Dendritic cell treated with granulocyte-macrophage colony-stimulating factor and Interleukin-4, amounts not matched to agents 40 ng/mL and 50 ng/mL, for 4 days (primary cell): ENCODE results near the gene NUP210.
"Not testable (repeated sequence)": the region's sequence is repeated elsewhere in the genome, so short reads cannot be mapped to it uniquely, and the experiment has no call there.

Experiments used
- H3K27ac Mint-ChIP-seq: one replicate; pipeline ENCODE4 v1.8.0; 2022; ENCODE audit warnings: mild to moderate bottlenecking, mixed read lengths
- H3K27me3 Mint-ChIP-seq: one replicate; pipeline ENCODE4 v1.8.0; 2022; ENCODE audit warnings: mild to moderate bottlenecking, mixed read lengths
- H3K36me3 Mint-ChIP-seq: one replicate; pipeline ENCODE4 v1.8.0; 2022; ENCODE audit warnings: low read depth, mixed read lengths
- H3K4me1 Mint-ChIP-seq: one replicate; pipeline ENCODE4 v1.8.0; 2022; ENCODE audit warnings: low read depth, mixed read lengths
- H3K4me3 Mint-ChIP-seq: one replicate; pipeline ENCODE4 v1.8.0; 2022; ENCODE audit warnings: mild to moderate bottlenecking, moderate library complexity, mixed read lengths
- H3K9me3 Mint-ChIP-seq: one replicate; pipeline ENCODE4 v1.8.0; 2022; ENCODE audit warnings: mixed read lengths
- intact Hi-C: fragments of 100-400 bp; cut with micrococcal nuclease; formaldehyde crosslinking; loops from one replicate; pipeline ENCODE4 v1.15.0; 2022

NUP210 gene

DNA sequence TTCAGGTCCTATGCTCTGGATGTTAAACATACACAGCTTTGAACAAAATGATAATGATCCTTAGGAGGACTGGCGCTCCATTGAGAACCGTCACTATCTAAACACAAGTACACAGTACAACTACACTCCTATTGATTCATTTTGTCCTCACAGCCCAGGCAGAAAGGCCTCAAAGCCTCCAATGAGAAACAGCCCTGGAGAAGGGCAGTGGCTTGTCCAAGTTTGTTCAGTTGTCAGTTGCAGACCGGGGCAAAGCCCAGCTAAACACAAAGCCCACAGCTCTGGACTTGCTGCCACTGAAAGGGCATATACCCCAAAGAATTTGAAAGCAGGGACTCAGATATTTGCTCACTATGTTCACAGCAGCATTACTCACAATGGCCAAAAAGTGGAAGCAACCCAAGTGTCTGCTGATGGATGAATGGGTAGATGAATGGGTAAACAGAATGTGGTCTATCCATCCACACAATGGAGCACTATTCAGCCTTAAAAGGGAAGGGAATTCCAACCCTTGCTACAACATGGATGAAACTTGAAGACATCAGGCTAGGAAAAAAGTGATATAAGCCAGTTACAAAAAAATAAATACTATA is 34.7 kb downstream of the NUP210 start:
- peaks cover 83% of the 10 kb centered on the region for H3K36me3 Mint-ChIP-seq
- no peak overlapping the region for H3K27ac Mint-ChIP-seq
- H3K27me3 Mint-ChIP-seq: no peaks in the 10 kb centered on the region
- peaks cover 29% of the 10 kb centered on the region for H3K4me1 Mint-ChIP-seq
- no peak overlapping the region for H3K4me3 Mint-ChIP-seq
- intact Hi-C loops: no loop called here
- H3K9me3 Mint-ChIP-seq: no peaks in the 10 kb centered on the region

DNA sequence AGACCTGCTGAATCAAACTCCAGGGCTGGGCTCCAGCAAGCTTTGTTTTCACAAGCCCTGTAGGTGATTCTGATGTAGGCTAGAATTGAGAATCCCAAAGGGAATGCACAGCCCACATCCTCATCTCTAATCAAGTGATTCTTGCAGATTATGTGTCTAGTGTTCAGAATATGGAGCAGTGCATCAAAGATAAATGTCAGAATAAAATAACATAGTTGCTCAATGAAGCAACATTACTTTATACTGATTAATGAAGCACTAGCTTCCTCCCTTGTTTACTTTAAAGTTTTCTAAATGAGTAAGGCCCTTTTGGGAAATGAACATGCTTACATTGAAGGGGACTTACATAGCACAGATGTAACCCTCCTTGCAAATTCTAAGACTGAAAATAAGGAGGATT is 39.2 kb downstream of the NUP210 start:
- Mint-ChIP-seq H3K27ac (peak overlapping the region; percentile 59), H3K36me3 (peaks cover 38% of the 10 kb centered on the region), H3K4me3 (no peak overlapping the region), H3K9me3 (no peaks in the 10 kb centered on the region), H3K27me3 (no peaks in the 10 kb centered on the region), H3K4me1 (peaks cover 20% of the 10 kb centered on the region)
- intact Hi-C loops: no loop called here

- Mint-ChIP-seq H3K4me1 (peaks cover 17% of the 10 kb centered on the region), H3K27me3 (no peaks in the 10 kb centered on the region), H3K27ac (peak overlapping the region; percentile 28), H3K36me3 (peaks cover 21% of the 10 kb centered on the region), H3K9me3 (no peaks in the 10 kb centered on the region), H3K4me3 (no peak overlapping the region)
- intact Hi-C loops: no loop called here
Measured at GRCh38 chr3:13379201-13379830, 40.8 kb downstream of the NUP210 start.

DNA sequence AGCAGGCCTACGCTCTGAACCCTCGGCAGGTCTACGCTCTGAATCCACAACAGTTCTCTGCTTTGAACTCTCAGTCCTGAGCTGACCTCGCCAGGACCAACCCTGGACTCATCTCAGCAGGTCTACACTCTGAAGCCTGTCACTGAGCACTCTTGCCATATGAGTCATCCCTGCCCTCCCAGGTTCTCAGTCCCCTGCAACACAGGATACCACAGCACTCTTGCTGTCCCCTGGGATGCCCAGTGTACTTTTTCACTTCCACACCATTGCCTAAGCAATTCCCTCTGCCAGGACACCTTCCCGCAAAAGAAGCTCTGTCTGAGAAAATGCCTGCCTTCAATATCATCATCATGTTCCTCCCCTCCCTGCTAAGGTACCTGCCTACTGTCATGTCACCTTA is 42.0 kb downstream of the NUP210 start:
- Mint-ChIP-seq H3K36me3 (peaks cover 12% of the 10 kb centered on the region), H3K4me1 (peaks cover 17% of the 10 kb centered on the region), H3K4me3 (no peak overlapping the region), H3K27me3 (no peaks in the 10 kb centered on the region), H3K27ac (no peak overlapping the region), H3K9me3 (no peaks in the 10 kb centered on the region)
- intact Hi-C loops: no loop called here

- Mint-ChIP-seq H3K36me3 (peaks cover 12% of the 10 kb centered on the region), H3K4me1 (peaks cover 17% of the 10 kb centered on the region)
- H3K4me3 Mint-ChIP-seq, intact Hi-C loops, H3K9me3 Mint-ChIP-seq, H3K27me3 Mint-ChIP-seq, H3K27ac Mint-ChIP-seq: not testable (repeated sequence)
Measured at GRCh38 chr3:13377741-13378140, 42.4 kb downstream of the NUP210 start.

DNA sequence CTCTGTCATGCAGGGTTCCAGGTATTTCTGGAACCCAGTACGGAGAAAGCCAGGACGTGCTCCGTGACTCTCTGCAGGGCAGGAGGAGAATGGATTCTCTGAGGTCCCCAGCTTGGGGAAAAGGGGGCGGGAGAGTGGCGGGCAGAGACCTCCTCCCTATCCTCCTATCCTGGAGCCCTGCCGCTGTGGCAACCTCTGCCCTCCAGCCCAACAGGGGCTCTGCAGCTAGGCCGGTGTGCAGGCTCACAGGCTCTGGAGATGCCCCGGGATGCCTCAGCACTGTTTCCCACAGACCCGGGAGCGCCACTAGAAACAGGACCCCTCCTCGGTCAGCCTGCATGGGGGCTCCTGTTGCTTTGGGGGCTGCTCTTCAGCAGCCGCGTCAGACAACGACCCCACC is 43.1 kb downstream of the NUP210 start:
- no peak overlapping the region for H3K27ac Mint-ChIP-seq
- H3K27me3 Mint-ChIP-seq: no peaks in the 10 kb centered on the region
- H3K4me1 Mint-ChIP-seq: peaks cover 12% of the 10 kb centered on the region
- intact Hi-C loops: no loop called here
- peaks cover 5% of the 10 kb centered on the region for H3K36me3 Mint-ChIP-seq
- H3K9me3 Mint-ChIP-seq: no peaks in the 10 kb centered on the region
- no peak overlapping the region for H3K4me3 Mint-ChIP-seq

DNA sequence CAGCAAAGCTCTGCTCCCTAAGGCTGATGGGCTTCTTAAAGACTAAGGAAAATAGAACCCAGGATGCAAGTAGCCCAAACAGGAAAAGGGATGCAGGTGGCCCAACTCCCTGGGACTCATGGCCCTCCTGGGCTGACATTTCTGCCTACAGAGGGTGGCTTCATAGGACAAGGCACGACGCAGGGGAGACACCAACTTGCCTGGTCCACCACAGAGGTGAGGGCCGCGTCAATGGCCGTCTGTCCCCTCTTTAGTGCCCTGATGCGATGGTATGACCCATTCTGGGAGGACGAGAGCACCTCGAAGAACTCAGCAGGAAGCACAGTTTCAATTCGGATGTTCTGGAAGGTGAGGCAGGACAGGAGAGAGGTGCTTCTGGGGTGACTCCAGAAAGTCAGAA is 44.0 kb downstream of the NUP210 start:
- no peak overlapping the region for H3K4me3 Mint-ChIP-seq
- no peaks in the 10 kb centered on the region for H3K27me3 Mint-ChIP-seq
- H3K36me3 Mint-ChIP-seq: no peaks in the 10 kb centered on the region
- no peak overlapping the region for H3K27ac Mint-ChIP-seq
- no peaks in the 10 kb centered on the region for H3K9me3 Mint-ChIP-seq
- intact Hi-C loops: no loop called here
- peaks cover 5% of the 10 kb centered on the region for H3K4me1 Mint-ChIP-seq

DNA sequence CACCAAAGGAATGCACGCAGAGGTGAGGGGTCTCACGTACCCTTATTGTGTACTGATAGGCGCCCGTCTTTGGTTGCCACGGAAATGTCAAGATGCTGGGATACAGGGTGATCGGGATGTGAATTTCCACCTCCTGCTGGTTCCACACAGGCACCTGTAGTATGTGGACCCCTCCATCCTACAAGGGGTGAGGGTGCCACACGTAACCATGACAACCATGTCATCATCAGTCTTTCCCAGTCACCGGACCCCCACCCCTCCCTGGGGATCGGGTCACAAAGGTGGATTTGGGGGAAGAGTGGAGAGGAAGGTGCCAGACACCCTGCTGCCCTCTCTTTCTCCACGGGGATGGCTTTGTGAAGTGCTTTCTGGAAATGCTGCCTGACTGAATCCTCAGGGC is 44.7 kb downstream of the NUP210 start:
- Mint-ChIP-seq H3K36me3 (no peaks in the 10 kb centered on the region), H3K4me1 (peaks cover 5% of the 10 kb centered on the region), H3K9me3 (no peaks in the 10 kb centered on the region), H3K4me3 (no peak overlapping the region), H3K27ac (no peak overlapping the region), H3K27me3 (no peaks in the 10 kb centered on the region)
- intact Hi-C loops: no loop called here

DNA sequence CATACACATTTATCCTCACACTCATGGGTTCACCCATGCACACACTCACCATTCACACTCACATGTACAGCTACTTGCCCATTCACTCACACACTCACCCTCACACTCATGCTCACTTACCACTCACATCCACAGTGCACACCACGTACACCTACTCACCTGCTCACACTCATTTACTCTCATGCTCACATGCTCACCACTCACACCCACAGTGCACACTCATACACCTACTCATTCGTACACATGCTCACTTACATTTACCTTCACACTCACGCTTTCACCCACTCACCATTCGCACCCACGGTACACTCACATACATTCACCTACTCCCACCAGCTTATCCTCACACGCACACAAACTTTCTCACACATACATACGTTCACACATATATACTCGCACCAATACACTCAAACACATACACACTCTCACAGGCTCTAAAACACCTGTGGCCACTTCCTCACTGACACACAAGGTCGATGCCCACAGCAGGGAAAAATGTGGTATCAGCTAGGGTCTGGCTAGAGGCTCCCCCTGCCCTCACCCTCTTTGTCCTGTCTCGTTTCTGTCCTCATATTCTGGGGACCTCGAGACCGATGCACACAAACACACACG is 46.0 kb downstream of the NUP210 start:
- no peak overlapping the region for H3K4me3 Mint-ChIP-seq
- intact Hi-C loops: no loop called here
- H3K9me3 Mint-ChIP-seq: no peaks in the 10 kb centered on the region
- no peak overlapping the region for H3K27ac Mint-ChIP-seq
- H3K36me3 Mint-ChIP-seq: no peaks in the 10 kb centered on the region
- no peaks in the 10 kb centered on the region for H3K4me1 Mint-ChIP-seq
- H3K27me3 Mint-ChIP-seq: no peaks in the 10 kb centered on the region

DNA sequence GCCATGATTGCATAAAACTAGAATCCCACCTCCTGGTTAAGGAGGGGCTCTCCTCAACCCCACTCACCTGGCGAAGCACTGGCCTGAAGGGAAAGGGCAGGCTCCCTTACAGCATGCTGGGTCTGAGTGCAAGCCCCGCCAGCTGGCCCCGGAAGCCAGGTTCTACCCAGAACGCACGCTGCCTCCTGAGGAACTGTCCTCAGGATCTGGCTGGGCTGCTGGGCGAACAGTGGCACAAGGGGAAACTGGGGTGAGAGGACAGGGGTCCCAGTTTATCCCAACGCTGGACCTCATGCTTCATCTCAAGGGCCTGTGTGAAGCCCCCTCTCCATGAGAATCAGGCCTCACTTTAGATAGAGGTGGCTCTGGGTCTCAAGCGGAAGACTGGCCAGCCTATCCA is 47.5 kb downstream of the NUP210 start:
- H3K27ac Mint-ChIP-seq: no peak overlapping the region
- H3K4me3 Mint-ChIP-seq: no peak overlapping the region
- H3K36me3 Mint-ChIP-seq: no peaks in the 10 kb centered on the region
- no peaks in the 10 kb centered on the region for H3K9me3 Mint-ChIP-seq
- intact Hi-C loops: no loop called here
- H3K4me1 Mint-ChIP-seq: no peaks in the 10 kb centered on the region
- no peaks in the 10 kb centered on the region for H3K27me3 Mint-ChIP-seq

DNA sequence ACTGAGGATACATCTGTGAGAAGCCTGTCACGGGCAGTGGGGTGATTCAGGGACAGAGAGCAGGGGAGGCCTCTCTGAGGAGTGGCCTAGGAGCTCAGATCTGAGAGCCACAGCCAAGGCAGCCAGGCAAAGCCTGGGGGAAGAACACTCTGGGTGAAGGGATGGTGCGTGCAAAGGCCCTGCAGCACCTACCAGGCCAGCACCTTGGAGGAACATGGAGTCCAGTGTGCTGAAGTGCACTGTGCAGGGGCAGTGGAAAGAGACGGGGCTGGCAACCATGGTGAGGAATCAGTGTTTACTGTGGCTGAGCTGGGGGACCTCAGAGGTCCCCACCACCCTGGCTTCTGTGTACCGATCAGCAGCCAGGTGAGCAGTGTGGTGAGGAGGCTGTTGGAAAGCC is 48.0 kb downstream of the NUP210 start:
- Mint-ChIP-seq H3K27me3 (no peaks in the 10 kb centered on the region), H3K36me3 (no peaks in the 10 kb centered on the region), H3K4me1 (no peaks in the 10 kb centered on the region), H3K4me3 (no peak overlapping the region), H3K27ac (no peak overlapping the region), H3K9me3 (no peaks in the 10 kb centered on the region)
- intact Hi-C loops: no loop called here

- Mint-ChIP-seq H3K27ac (no peak overlapping the region), H3K4me1 (no peaks in the 10 kb centered on the region), H3K4me3 (no peak overlapping the region), H3K9me3 (no peaks in the 10 kb centered on the region), H3K27me3 (no peaks in the 10 kb centered on the region), H3K36me3 (no peaks in the 10 kb centered on the region)
- intact Hi-C loops: no loop called here
Measured at GRCh38 chr3:13371100-13372075, 48.7 kb downstream of the NUP210 start.

DNA sequence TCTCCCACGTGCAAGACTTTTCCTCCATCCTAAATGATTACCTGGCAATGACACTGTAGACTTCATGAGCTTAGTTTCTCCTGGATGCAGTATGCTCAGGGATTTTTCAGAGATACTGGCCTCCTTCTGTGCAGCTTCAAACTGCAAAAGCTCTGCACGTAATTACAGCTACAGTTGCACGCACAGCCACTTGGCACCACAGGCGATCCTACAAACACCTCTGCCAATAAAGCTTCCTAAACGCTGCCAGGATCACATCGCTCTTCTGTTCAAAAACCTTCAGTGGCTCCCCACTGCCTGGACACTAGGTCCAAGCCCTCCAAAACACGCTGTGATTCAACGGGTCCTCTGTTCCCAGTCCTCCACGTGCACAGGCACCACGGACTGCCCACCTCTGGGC is 49.5 kb downstream of the NUP210 start:
- Mint-ChIP-seq H3K36me3 (peaks cover 5% of the 10 kb centered on the region), H3K9me3 (no peaks in the 10 kb centered on the region), H3K27me3 (no peaks in the 10 kb centered on the region), H3K4me1 (no peaks in the 10 kb centered on the region), H3K27ac (no peak overlapping the region), H3K4me3 (no peak overlapping the region)
- intact Hi-C loops: no loop called here

DNA sequence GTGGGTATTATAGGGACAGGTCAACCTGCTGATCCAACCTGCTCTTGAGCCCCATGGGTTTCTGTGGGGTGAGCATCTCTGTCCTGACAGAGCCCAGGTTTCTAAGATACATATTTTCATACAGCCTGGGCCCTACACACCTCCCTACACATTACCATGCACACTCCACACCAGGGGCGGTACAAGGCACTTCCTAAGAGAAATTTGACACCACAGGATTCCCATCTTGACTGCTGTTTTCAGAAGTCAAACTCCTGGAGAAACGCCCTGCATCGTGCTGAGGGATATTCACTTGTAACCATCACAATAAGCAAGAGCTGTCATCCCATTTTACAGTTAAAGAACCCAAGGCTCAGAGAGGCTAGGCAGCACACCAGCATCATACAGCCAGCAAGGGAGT is 50.1 kb downstream of the NUP210 start:
- Mint-ChIP-seq H3K36me3 (peaks cover 11% of the 10 kb centered on the region), H3K9me3 (no peaks in the 10 kb centered on the region), H3K27me3 (no peaks in the 10 kb centered on the region), H3K4me1 (no peaks in the 10 kb centered on the region), H3K4me3 (no peak overlapping the region), H3K27ac (no peak overlapping the region)
- intact Hi-C loops: no loop called here
